Measurements from ENCODE around the gene THYN1.
A peak's percentile ranks its signal among the peaks of the same experiment; 100 is the strongest.

Gene THYN1

DNA sequence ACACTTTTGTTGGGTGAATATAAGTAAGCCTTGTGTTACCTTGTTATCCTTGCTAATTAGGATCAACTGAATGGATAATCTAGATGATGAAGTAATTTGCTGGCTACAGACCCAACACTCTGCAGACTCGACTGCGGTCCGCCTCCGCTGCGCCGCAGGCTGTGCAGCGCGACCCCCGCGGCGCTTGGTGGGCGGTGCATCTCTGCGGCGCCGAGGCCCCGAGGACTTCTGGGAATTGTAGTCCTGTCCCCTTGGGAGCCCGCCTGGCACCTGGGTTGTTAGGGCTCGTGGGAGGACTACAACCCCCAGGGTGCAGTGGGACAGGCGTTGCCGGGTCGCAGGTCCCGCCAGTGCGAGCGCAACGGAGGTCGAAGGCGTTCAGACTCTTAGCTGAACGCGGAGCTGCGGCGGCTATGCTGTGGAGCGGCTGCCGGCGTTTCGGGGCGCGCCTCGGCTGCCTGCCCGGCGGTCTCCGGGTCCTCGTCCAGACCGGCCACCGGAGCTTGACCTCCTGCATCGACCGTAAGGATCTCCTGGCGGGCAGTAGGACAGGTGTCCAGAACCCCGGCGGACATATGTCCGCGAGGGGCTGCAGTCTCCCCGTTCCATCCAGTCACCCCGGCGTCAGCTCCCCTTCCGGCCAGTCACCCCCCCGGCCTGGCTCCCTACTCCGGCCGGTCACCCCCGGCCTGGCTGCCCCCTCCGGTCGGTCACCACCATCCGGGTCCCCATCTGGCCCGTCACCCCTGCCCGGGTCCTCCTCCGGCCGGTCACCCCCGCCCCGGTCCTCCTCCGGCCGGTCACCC lies at the start of gene THYN1, which contains the start of gene ACAD8:
THYN1 (minus strand) TSS at position 165 of the 806 bp plus-strand sequence. CDS start 470 bp downstream, outside the sequence.
ACAD8 (plus strand) TSS at position 381 of the 806 bp plus-strand sequence; CDS start at position 414, 33 bp downstream.
- DNase-seq (ENCODE audit: low read depth) = peak; percentile 99

DNA sequence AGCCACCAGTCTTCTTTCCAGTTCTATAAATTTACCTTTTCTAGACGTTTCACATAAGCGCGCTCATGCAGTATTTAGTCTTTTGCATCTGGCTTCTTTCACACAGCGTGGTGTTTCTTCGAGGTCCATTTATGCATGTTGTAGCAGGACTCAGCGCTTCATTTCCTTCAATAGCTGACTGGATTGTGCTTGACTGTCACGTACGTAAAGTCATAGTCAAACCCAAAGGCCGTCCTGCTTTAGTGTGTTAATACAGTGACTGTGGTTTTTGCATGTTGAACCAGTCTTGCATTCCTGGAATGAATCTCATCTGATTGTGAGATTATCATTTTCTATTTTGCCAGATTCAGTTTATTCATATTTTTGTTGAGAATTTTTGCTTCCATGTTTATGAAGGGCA lies 41.5 kb upstream of the THYN1 start:
- H3K4me3 ChIP-seq (ENCODE audit: low read depth, low read length) = no peak overlapping the region
- TF ChIP-seq MYC (IDR thresholded peaks at IDR 0.05; ENCODE audit: low read depth, low read length) = no peak
- TF ChIP-seq POLR2A (IDR thresholded peaks at IDR 0.05; ENCODE audit: extremely low read depth, insufficient read length) = no peak
- TF ChIP-seq, protein P1, sequence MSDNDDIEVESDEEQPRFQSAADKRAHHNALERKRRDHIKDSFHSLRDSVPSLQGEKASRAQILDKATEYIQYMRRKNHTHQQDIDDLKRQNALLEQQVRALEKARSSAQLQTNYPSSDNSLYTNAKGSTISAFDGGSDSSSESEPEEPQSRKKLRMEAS (IDR thresholded peaks at IDR 0.05; ENCODE audit: low read depth, low read length) = no peak
- TF ChIP-seq, protein P2, sequence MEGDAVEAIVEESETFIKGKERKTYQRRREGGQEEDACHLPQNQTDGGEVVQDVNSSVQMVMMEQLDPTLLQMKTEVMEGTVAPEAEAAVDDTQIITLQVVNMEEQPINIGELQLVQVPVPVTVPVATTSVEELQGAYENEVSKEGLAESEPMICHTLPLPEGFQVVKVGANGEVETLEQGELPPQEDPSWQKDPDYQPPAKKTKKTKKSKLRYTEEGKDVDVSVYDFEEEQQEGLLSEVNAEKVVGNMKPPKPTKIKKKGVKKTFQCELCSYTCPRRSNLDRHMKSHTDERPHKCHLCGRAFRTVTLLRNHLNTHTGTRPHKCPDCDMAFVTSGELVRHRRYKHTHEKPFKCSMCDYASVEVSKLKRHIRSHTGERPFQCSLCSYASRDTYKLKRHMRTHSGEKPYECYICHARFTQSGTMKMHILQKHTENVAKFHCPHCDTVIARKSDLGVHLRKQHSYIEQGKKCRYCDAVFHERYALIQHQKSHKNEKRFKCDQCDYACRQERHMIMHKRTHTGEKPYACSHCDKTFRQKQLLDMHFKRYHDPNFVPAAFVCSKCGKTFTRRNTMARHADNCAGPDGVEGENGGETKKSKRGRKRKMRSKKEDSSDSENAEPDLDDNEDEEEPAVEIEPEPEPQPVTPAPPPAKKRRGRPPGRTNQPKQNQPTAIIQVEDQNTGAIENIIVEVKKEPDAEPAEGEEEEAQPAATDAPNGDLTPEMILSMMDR (IDR thresholded peaks at IDR 0.05; ENCODE audit: low read depth, low read length) = no peak
- no peak for DNase-seq (ENCODE audit: low read depth)

More for the DNA sequence above, at the start of gene THYN1, which contains the start of gene ACAD8:
- H3K4me3 ChIP-seq (ENCODE audit: low read depth, low read length) = peak within 1 kb of the TSS; percentile 75
- peak; percentile 66; the same call in 1 of the 2 replicates for TF ChIP-seq MYC (IDR thresholded peaks at IDR 0.05; ENCODE audit: low read depth, low read length)
- TF ChIP-seq POLR2A (IDR thresholded peaks at IDR 0.05; ENCODE audit: extremely low read depth, insufficient read length) = peak; percentile 95
- TF ChIP-seq, protein P2 (IDR thresholded peaks at IDR 0.05; ENCODE audit: low read depth, low read length) = no peak

DNA sequence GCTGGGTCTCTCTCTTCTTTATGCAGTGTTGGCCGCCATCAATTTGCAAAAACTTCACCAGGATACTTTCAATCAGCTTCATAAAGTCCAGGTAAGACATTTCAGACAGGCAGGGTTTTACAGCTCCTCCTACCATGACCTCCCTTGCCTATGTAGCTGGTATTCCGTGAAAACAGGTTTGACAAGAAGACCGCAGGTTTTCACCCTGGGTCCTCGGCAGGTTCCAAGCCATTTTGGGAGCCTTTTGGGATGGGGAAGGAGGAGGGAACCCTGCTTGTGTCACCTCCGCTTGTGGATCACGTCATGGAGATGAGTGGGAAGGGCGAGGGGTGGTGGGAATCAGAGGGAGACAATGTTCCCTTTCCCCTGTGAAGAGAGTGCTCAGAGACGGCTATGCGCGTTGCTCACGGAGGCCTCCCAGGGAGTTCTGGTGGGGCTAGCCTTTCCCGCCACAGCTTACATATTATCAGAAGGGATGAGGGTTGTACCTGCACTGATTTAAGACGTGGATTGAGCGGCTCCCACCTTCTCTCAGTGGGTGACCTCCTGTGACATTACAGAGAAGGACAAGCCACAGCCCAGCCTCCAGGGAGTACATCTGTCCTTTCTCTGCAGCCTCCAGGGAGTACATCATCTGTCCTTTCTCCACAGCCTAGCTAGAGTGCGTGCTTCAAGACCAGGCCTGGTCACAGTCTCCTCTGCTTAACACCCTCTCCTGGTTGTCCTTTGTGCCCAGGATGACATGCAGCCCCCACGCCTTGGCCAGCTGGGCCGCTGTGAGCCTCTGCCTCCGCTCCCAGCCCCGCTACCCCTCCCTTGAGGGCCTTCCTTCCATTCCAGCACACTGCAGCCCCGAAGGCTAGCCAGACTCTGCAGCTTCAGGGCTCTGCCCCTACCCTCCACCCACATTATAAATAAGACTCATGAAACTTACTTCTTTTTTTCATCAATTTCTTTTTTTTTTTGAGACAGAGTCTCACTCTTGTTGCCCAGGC lies 40.3 kb upstream of the THYN1 start:
- no peak for TF ChIP-seq MYC (IDR thresholded peaks at IDR 0.05; ENCODE audit: low read depth, low read length)
- no peak for TF ChIP-seq POLR2A (IDR thresholded peaks at IDR 0.05; ENCODE audit: extremely low read depth, insufficient read length)
- TF ChIP-seq, protein P2 (IDR thresholded peaks at IDR 0.05; ENCODE audit: low read depth, low read length) = no peak
- TF ChIP-seq, protein P1 (IDR thresholded peaks at IDR 0.05; ENCODE audit: low read depth, low read length) = no peak
- no peak for DNase-seq (ENCODE audit: low read depth)
- no peak overlapping the region for H3K4me3 ChIP-seq (ENCODE audit: low read depth, low read length)

DNA sequence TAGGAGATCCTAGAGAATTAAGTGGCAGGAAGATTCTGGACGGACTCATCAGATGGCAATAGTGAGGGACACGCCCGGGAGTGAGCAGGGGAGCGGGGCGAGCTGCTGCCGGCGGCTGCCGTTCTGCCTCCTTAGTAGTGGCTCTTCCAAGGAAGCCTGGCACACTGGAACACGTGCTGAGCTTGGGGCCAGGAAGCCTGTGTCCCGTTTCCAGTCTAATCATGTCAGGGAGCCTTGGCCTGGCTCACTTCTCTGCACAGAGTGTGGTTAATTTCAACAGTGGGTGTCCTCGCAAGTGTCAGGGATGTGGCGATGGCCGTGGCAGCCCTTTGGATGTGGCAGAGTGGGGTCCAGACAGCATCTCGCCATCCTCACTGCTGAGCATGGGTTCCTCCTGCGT lies 39.5 kb upstream of the THYN1 start:
- DNase-seq (ENCODE audit: low read depth) = no peak
- no peak overlapping the region for H3K4me3 ChIP-seq (ENCODE audit: low read depth, low read length)
- TF ChIP-seq MYC (IDR thresholded peaks at IDR 0.05; ENCODE audit: low read depth, low read length) = no peak
- TF ChIP-seq, protein P2 (IDR thresholded peaks at IDR 0.05; ENCODE audit: low read depth, low read length) = no peak
- no peak for TF ChIP-seq POLR2A (IDR thresholded peaks at IDR 0.05; ENCODE audit: extremely low read depth, insufficient read length)
- TF ChIP-seq, protein P1 (IDR thresholded peaks at IDR 0.05; ENCODE audit: low read depth, low read length) = no peak

DNA sequence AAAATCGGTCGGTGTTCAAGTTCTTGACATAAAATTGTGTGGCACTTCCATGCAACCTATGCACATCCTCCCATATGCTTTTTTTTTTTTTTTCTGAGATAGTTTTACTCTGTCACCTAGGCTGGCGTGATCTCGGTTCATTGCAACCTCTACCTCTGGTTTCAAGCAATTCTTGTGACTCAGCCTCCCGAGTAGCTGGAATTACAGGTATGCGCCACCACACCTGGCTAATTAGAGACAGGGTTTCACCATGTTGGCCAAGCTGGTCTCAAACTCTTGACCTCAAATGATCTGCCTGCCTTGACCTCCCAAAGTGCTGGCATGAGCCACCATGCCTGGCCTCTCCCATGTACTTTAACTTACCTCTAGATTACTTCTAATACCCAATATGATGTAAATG lies 38.0 kb upstream of the THYN1 start:
- TF ChIP-seq POLR2A (IDR thresholded peaks at IDR 0.05; ENCODE audit: extremely low read depth, insufficient read length) (no peak), MYC (IDR thresholded peaks at IDR 0.05; ENCODE audit: low read depth, low read length) (no peak)
- TF ChIP-seq, protein P1 (IDR thresholded peaks at IDR 0.05; ENCODE audit: low read depth, low read length) = no peak
- TF ChIP-seq, protein P2 (IDR thresholded peaks at IDR 0.05; ENCODE audit: low read depth, low read length) = no peak
- no peak overlapping the region for H3K4me3 ChIP-seq (ENCODE audit: low read depth, low read length)
- no peak for DNase-seq (ENCODE audit: low read depth)

Measured in NB4 (cell line).